ENCODE measurements around the gene MYNN.
"Not testable (repeated sequence)": the region's sequence is repeated elsewhere in the genome, so short reads cannot be mapped to it uniquely, and the experiment has no call there.

MYNN gene

GRCh38 chr3:169772897-169773816, at the start of gene MYNN:
TSS of gene MYNN (plus strand) at chr3:169773396. CDS start at chr3:169774296, 900 bp downstream.
- peak; percentile 24; the same call in 1 of the 2 replicates for TF ChIP-seq CTCF (IDR thresholded peaks at IDR 0.05; ENCODE audit: borderline replicate concordance, insufficient read depth, low read depth, low read length)

GRCh38 chr3:169731857-169732256, 41.3 kb upstream of the MYNN start:
- H3K4me3 ChIP-seq (ENCODE audit: low read depth, low read length) = not testable (repeated sequence)

More at GRCh38 chr3:169772897-169773816, at the start of gene MYNN:
- H3K4me3 ChIP-seq (ENCODE audit: low read depth, low read length) = peak within 1 kb of the TSS; percentile 92

GRCh38 chr3:169739067-169739466, 34.1 kb upstream of the MYNN start:
- no peak for TF ChIP-seq CTCF (IDR thresholded peaks at IDR 0.05; ENCODE audit: borderline replicate concordance, insufficient read depth, low read depth, low read length)
- no peak overlapping the region for H3K4me3 ChIP-seq (ENCODE audit: low read depth, low read length)

GRCh38 chr3:169744366-169745054, 28.7 kb upstream of the MYNN start:
- no peak overlapping the region for H3K4me3 ChIP-seq (ENCODE audit: low read depth, low read length)
- no peak for TF ChIP-seq CTCF (IDR thresholded peaks at IDR 0.05; ENCODE audit: borderline replicate concordance, insufficient read depth, low read depth, low read length)

GRCh38 chr3:169746924-169747323, 26.3 kb upstream of the MYNN start:
- H3K4me3 ChIP-seq (ENCODE audit: low read depth, low read length) = no peak overlapping the region
- TF ChIP-seq CTCF (IDR thresholded peaks at IDR 0.05; ENCODE audit: borderline replicate concordance, insufficient read depth, low read depth, low read length) = no peak

GRCh38 chr3:169748670-169749069, 24.5 kb upstream of the MYNN start:
- TF ChIP-seq CTCF (IDR thresholded peaks at IDR 0.05; ENCODE audit: borderline replicate concordance, insufficient read depth, low read depth, low read length) = no peak
- H3K4me3 ChIP-seq (ENCODE audit: low read depth, low read length) = no peak overlapping the region

- H3K4me3 ChIP-seq (ENCODE audit: low read depth, low read length) = no peak overlapping the region
- TF ChIP-seq CTCF (IDR thresholded peaks at IDR 0.05; ENCODE audit: borderline replicate concordance, insufficient read depth, low read depth, low read length) = no peak
Measured at GRCh38 chr3:169750665-169751064, 22.5 kb upstream of the MYNN start.

Data from GM12875 (cell line).